GM18502 (cell line): ENCODE results near the gene CDK10.
"Not testable (repeated sequence)": the region's sequence is repeated elsewhere in the genome, so short reads cannot be mapped to it uniquely, and the experiment has no call there.

Experiments
- ATAC-seq: cut with Tn5 transposase; IDR thresholded peaks from one replicate; pipeline ENCODE4 v1.9.1; 2021; ENCODE audit warnings: mild to moderate bottlenecking; ENCODE audit not compliant: unreplicated experiment, poor library complexity

Gene CDK10

GRCh38 chr16:89686520-89687091, at the start of gene CDK10:
CDK10 (plus strand) TSS chr16:89686689; CDS start chr16:89686711, 22 bp downstream.
- peak; percentile 91 for ATAC-seq

- no peak for ATAC-seq
Observed at GRCh38 chr16:89637379-89637778, 49.1 kb upstream of the CDK10 start.

GRCh38 chr16:89638455-89638854, 48.0 kb upstream of the CDK10 start:
- ATAC-seq, result no peak

- ATAC-seq, result no peak
Observed at GRCh38 chr16:89639385-89639784, 47.1 kb upstream of the CDK10 start.

GRCh38 chr16:89641458-89642119, 44.9 kb upstream of the CDK10 start:
- ATAC-seq, result no peak

GRCh38 chr16:89642574-89642973, 43.9 kb upstream of the CDK10 start:
- no peak for ATAC-seq

- ATAC-seq, result no peak
Observed at GRCh38 chr16:89643769-89644300, 42.7 kb upstream of the CDK10 start.

GRCh38 chr16:89645122-89645521, 41.4 kb upstream of the CDK10 start:
- ATAC-seq, result no peak

GRCh38 chr16:89646270-89646669, 40.2 kb upstream of the CDK10 start:
- no peak for ATAC-seq

GRCh38 chr16:89646906-89647305, 39.6 kb upstream of the CDK10 start:
- ATAC-seq, result no peak

- ATAC-seq, result no peak
Observed at GRCh38 chr16:89651584-89651983, 34.9 kb upstream of the CDK10 start.

- ATAC-seq, result no peak
Observed at GRCh38 chr16:89653656-89654295, 32.7 kb upstream of the CDK10 start.

- ATAC-seq, result no peak
Observed at GRCh38 chr16:89655062-89655643, 31.3 kb upstream of the CDK10 start.

- ATAC-seq, result no peak
Observed at GRCh38 chr16:89656435-89657121, 29.9 kb upstream of the CDK10 start.

GRCh38 chr16:89657442-89658220, 28.9 kb upstream of the CDK10 start, which contains the start of the genes CHMP1A and SPATA33:
CHMP1A (minus strand) TSS chr16:89657708; CDS start chr16:89657588, 120 bp downstream.
SPATA33 (plus strand) TSS chr16:89657836; CDS start chr16:89657912, 76 bp downstream.
- peak; percentile 89 for ATAC-seq

- ATAC-seq, result no peak
Observed at GRCh38 chr16:89658221-89658879, 28.1 kb upstream of the CDK10 start.

GRCh38 chr16:89660146-89660545, 26.3 kb upstream of the CDK10 start:
- no peak for ATAC-seq

- no peak for ATAC-seq
Observed at GRCh38 chr16:89661215-89661614, 25.3 kb upstream of the CDK10 start.

- ATAC-seq, result not testable (repeated sequence)
Observed at GRCh38 chr16:89664238-89664637, 22.3 kb upstream of the CDK10 start.
